Keratinocyte (primary cell): ENCODE data around the gene CPVL. TPM values are rescaled to one million over a fixed set of nuclear protein-coding genes. Genes with fewer than 3 reads are reported as not detected.

Source experiments
- DNase-seq: peaks from one replicate; pipeline ENCODE4 v3.0.0-alpha.2; 2011; ENCODE audit warnings: low read depth, missing footprints, low spot score
- FAIRE-seq: peaks from 2 replicates; lab custom pipeline; 2011; peaks lifted over from hg19 to GRCh38; lab: Jason Lieb, UNC
- H2AFZ ChIP-seq: 2 replicates; pipeline ENCODE4 v1.6.0; 2012; ENCODE audit warnings: low read length, control low read depth, inconsistent platforms; ENCODE audit not compliant: control insufficient read depth
- H3K27ac ChIP-seq: 2 replicates; pipeline ENCODE4 v1.5.1; 2011; ENCODE audit warnings: low read length; ENCODE audit not compliant: control insufficient read depth, insufficient read depth
- H3K27me3 ChIP-seq: 3 replicates; pipeline ENCODE4 v1.6.0; 2011; ENCODE audit warnings: low read length; ENCODE audit not compliant: control insufficient read depth, insufficient read depth; ENCODE audit errors: extremely low read depth
- H3K36me3 ChIP-seq, 2 experiments: 2 replicates in 1 of 2; 3 replicates in 1 of 2; pipeline ENCODE4 v1.5.1; 2011; ENCODE audit warnings: low read length in 2 of 2, mild to moderate bottlenecking in 1 of 2; ENCODE audit not compliant: control insufficient read depth in 2 of 2, insufficient read depth in 2 of 2; ENCODE audit errors: extremely low read depth in 1 of 2
- H3K4me1 ChIP-seq: 3 replicates; pipeline ENCODE4 v1.5.1; 2011; ENCODE audit warnings: low read length; ENCODE audit not compliant: control insufficient read depth, insufficient read depth; ENCODE audit errors: extremely low read depth
- H3K4me2 ChIP-seq: 3 replicates; pipeline ENCODE4 v1.6.0; 2011; ENCODE audit warnings: low read depth, low read length; ENCODE audit not compliant: control insufficient read depth, insufficient read depth; ENCODE audit errors: extremely low read depth
- H3K4me3 ChIP-seq, 3 experiments: fragments of 200-600 bp in 1 of 3; sonication (generic) in 1 of 3; 2 replicates in 2 of 3; 3 replicates in 1 of 3; pipeline ENCODE4 v1.5.1; 2011 to 2016; ENCODE audit warnings: low read length in 3 of 3, mild to moderate bottlenecking in 3 of 3, control low read depth in 2 of 3, inconsistent platforms in 1 of 3, low read depth in 1 of 3, mixed read lengths in 1 of 3, mixed run types in 1 of 3, moderate library complexity in 1 of 3; ENCODE audit not compliant: control insufficient read depth in 2 of 3, insufficient read depth in 2 of 3; ENCODE audit errors: extremely low read depth in 1 of 3
- H3K79me2 ChIP-seq: 2 replicates; pipeline ENCODE4 v1.6.0; 2012; ENCODE audit warnings: low read length; ENCODE audit not compliant: control insufficient read depth, insufficient read depth
- H3K9ac ChIP-seq: 3 replicates; pipeline ENCODE4 v1.6.0; 2011; ENCODE audit warnings: low read length; ENCODE audit not compliant: control insufficient read depth, insufficient read depth; ENCODE audit errors: extremely low read depth
- H3K9me1 ChIP-seq: 3 replicates; pipeline ENCODE4 v1.6.0; 2011; ENCODE audit warnings: low read length; ENCODE audit not compliant: control insufficient read depth, insufficient read depth; ENCODE audit errors: extremely low read depth
- H3K9me3 ChIP-seq: 2 replicates; pipeline ENCODE4 v1.5.1; 2012; ENCODE audit warnings: low read depth, low read length; ENCODE audit not compliant: control insufficient read depth
- H4K20me1 ChIP-seq: 3 replicates; pipeline ENCODE4 v1.6.0; 2011; ENCODE audit warnings: low read length; ENCODE audit not compliant: control insufficient read depth, insufficient read depth; ENCODE audit errors: extremely low read depth
- EZH2 ChIP-seq: IDR thresholded peaks from one replicate; pipeline ENCODE4 v1.6.1; 2012; ENCODE audit warnings: inconsistent platforms, mild to moderate bottlenecking, low read length, moderate library complexity
- dilution Hi-C: fragments of 300-500 bp; cut with MboI; formaldehyde crosslinking; loops from one replicate; pipeline ENCODE4 v1.7.0; 2020; ENCODE audit warnings: low sequenced_read_pairs; ENCODE audit not compliant: extremely low pct_ligation_motif_present
- polyA plus RNA-seq, 5 experiments: library from polyadenylated mRNA; depleted of rRNA in 3 of 5; stranded (reverse) in 3 of 5; stranded (forward) in 1 of 5; unstranded in 1 of 5; fragments of >200 nt; gene quantifications; 1 replicate in 1 of 5; 2 replicates in 3 of 5; 3 replicates in 1 of 5; pipeline versions ENCODE4 v1.2.1 to v1.2.3, GENCODE V29; 2011 to 2012; ENCODE audit warnings: missing spikeins in 2 of 5, low read depth in 1 of 5, low replicate concordance in 1 of 5
- TF ChIP-seq, protein P1 (sequence below), 3 experiments: IDR thresholded peaks in 1 of 3; conservative IDR thresholded peaks in 1 of 3; optimal IDR thresholded peaks in 1 of 3; 2 replicates in 2 of 3; 3 replicates in 1 of 3; pipeline versions ENCODE3 to v1.5.1; 2011; ENCODE audit warnings: low read length in 3 of 3, mild to moderate bottlenecking in 3 of 3, moderate library complexity in 2 of 3, control low read depth in 1 of 3, inconsistent platforms in 1 of 3; ENCODE audit not compliant: insufficient read depth in 2 of 3; ENCODE audit errors: extremely low read depth in 1 of 3

Gene CPVL
- polyA plus RNA-seq, 1 donor (not counting 4 experiments of a cell fraction or from before 2014, with no cell fraction given): 9.8 TPM

DNA sequence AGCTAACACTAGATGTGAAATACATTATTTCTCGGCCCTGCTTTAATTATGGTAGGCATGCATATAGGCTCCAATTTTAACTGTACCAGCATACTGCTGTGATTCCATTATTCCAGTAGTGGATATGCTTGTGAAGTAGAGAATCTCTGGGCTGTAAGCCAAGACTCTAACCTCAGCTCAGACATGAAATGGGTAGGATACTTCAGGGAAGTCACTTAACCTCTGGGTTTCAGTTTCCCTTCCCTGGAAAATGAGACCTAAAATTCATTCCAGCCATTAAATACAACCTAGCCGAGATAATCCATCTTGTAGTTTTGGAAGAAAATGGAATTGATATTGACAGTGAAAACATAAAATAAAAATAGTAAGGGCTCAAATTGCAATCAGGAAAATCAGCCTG lies 128.6 kb downstream of the CPVL start:
- no peaks in the 10 kb centered on the region for H4K20me1 ChIP-seq
- no peak for DNase-seq
- FAIRE-seq: peak; percentile 51

DNA sequence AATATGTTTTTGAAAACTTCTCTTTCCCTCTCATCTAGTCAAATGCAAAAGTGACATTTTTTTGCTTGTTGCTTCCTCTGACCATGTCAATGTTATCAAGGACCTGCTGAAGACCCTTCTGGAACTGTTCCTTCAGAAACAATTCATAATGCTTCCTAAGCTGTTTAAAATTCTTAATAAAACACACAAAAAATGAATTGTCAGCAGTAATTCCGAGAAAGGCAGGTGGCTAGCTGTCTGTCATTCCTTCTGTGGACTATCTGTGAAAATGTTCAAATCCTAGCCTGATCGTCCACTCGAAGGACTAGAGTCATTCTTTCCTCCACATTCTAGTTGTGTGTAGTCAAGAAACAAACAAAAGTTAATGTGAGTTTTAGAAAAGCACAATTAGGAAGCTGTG lies 131.6 kb downstream of the CPVL start:
- H3K79me2 ChIP-seq: no peaks in the 10 kb centered on the region
- no peak overlapping the region for H3K27ac ChIP-seq
- no peak overlapping the region for H3K4me2 ChIP-seq
- no peak overlapping the region for H3K4me3 ChIP-seq
- FAIRE-seq: no peak
- H3K27me3 ChIP-seq: peaks cover 3% of the 10 kb centered on the region
- no peaks in the 10 kb centered on the region for H3K9me1 ChIP-seq
- no peaks in the 10 kb centered on the region for H3K9me3 ChIP-seq
- dilution Hi-C loops: no loop called here
- no peak overlapping the region for H3K9ac ChIP-seq
- H2AFZ ChIP-seq: no peak overlapping the region
- TF ChIP-seq, protein P1, sequence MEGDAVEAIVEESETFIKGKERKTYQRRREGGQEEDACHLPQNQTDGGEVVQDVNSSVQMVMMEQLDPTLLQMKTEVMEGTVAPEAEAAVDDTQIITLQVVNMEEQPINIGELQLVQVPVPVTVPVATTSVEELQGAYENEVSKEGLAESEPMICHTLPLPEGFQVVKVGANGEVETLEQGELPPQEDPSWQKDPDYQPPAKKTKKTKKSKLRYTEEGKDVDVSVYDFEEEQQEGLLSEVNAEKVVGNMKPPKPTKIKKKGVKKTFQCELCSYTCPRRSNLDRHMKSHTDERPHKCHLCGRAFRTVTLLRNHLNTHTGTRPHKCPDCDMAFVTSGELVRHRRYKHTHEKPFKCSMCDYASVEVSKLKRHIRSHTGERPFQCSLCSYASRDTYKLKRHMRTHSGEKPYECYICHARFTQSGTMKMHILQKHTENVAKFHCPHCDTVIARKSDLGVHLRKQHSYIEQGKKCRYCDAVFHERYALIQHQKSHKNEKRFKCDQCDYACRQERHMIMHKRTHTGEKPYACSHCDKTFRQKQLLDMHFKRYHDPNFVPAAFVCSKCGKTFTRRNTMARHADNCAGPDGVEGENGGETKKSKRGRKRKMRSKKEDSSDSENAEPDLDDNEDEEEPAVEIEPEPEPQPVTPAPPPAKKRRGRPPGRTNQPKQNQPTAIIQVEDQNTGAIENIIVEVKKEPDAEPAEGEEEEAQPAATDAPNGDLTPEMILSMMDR (optimal IDR thresholded peaks at IDR 0.05 in 1 of 3, IDR thresholded peaks at IDR 0.05 in 1 of 3, conservative IDR thresholded peaks at IDR 0.05 in 1 of 3; ENCODE audit: extremely low read depth in 1 of 3, insufficient read depth in 2 of 3, low read length in 3 of 3): no peak
- no peak for TF ChIP-seq EZH2
- DNase-seq: no peak
- H3K4me1 ChIP-seq: no peaks in the 10 kb centered on the region
- H3K36me3 ChIP-seq: no peaks in the 10 kb centered on the region
- no peaks in the 10 kb centered on the region for H4K20me1 ChIP-seq

More for the DNA sequence above, 128.6 kb downstream of the CPVL start:
- no peaks in the 10 kb centered on the region for H3K79me2 ChIP-seq
- no peaks in the 10 kb centered on the region for H3K36me3 ChIP-seq
- H3K9me1 ChIP-seq: no peaks in the 10 kb centered on the region
- no peaks in the 10 kb centered on the region for H3K4me1 ChIP-seq
- no peak overlapping the region for H2AFZ ChIP-seq
- peaks cover 3% of the 10 kb centered on the region for H3K27me3 ChIP-seq
- TF ChIP-seq, protein P1 (optimal IDR thresholded peaks at IDR 0.05 in 1 of 3, IDR thresholded peaks at IDR 0.05 in 1 of 3, conservative IDR thresholded peaks at IDR 0.05 in 1 of 3; ENCODE audit: extremely low read depth in 1 of 3, insufficient read depth in 2 of 3, low read length in 3 of 3): no peak
- TF ChIP-seq EZH2: no peak
- H3K9me3 ChIP-seq: no peaks in the 10 kb centered on the region
- H3K4me3 ChIP-seq: no peak overlapping the region
- H3K27ac ChIP-seq: no peak overlapping the region
- dilution Hi-C loops: no loop called here
- no peak overlapping the region for H3K9ac ChIP-seq
- H3K4me2 ChIP-seq: no peak overlapping the region
